HG03442 (cell line): ENCODE results near the gene PACRG.

Experiments
- ATAC-seq: cut with Tn5 transposase; IDR thresholded peaks from one replicate; pipeline ENCODE4 v1.9.1; 2021; ENCODE audit warnings: mild to moderate bottlenecking, moderate library complexity; ENCODE audit not compliant: unreplicated experiment

Gene PACRG

GRCh38 chr6:163260911-163261310, 533.1 kb downstream of the PACRG start:
- no peak for ATAC-seq

- no peak for ATAC-seq
Observed at GRCh38 chr6:163261361-163261760, 533.6 kb downstream of the PACRG start.

DNA sequence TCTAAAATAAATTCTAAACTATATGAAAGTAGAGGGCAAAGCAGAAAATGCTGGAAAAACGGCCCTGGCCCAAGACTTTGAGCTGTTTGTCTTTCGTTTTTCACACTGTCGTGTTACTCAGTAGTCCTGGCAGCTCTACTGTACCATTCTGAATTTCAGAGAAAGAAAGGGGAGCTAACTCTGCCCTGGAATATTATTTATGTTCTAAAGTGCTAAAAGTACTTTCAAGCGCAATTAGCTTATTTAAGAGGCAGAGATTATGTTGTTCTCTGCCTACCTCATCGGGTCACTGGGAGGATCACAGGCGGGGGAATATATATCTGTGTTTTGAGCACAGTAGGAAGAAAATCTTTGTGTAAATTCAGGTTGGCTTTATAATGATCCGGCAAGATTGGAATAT, 534.3 kb downstream of the PACRG start:
- ATAC-seq: no peak

- ATAC-seq: no peak
Observed at GRCh38 chr6:163263196-163263595, 535.4 kb downstream of the PACRG start.

DNA sequence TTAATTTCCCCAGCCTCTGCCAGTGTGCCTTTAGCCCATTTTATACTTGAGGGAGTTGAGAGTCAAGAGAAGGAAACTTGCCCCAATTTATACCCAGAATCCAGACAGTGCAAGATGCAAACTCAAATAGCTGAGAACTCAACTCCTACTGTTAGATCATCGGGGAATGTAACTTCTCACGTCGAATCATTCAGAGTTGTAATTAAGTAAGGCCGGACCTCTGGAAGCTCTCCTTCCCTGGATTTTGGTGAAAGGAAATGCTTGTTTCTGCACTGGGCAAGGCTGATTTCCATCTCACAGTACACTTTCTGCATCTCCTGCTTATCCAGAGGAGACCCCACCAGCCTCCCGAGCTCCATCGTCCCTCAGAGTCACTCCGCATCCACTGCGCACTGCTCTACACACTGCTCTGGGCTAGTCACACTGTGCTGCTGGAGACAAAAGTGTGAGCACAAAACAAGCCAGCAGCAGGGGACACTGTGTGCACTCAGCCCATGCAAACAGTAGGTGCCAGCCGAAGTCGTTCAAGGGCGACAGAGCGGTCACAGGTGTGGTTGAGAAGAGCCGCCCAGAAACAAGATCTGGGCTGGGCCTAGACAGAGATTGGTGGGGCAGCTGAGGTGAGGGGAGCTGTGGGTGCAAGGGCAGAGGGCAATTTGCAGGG, 536.4 kb downstream of the PACRG start:
- ATAC-seq: no peak

GRCh38 chr6:163264662-163265035, 536.9 kb downstream of the PACRG start:
- no peak for ATAC-seq

- no peak for ATAC-seq
Observed at GRCh38 chr6:163281634-163282033, 553.9 kb downstream of the PACRG start.

GRCh38 chr6:163282672-163283071, 554.9 kb downstream of the PACRG start:
- ATAC-seq: no peak

- no peak for ATAC-seq
Observed at GRCh38 chr6:163284151-163284550, 556.4 kb downstream of the PACRG start.

DNA sequence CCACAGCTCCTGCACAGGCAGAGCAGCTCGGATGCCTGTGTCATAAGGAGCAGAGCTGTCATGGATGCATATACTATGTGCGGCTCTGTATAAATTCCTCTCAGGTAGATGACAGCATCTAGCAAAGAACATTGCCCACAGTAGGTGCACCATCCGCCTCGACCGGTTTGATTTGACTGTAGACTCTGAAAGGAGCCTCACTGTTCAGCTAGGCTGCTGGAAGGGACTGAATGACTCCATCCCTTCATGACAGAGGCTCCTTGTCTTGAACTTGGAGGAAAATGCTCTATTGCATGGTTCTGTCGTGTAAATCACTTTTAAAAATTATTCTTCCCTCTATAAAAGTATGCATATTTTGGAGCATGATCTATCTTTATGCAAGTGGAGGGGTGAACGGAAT, 557.9 kb downstream of the PACRG start:
- ATAC-seq: no peak

DNA sequence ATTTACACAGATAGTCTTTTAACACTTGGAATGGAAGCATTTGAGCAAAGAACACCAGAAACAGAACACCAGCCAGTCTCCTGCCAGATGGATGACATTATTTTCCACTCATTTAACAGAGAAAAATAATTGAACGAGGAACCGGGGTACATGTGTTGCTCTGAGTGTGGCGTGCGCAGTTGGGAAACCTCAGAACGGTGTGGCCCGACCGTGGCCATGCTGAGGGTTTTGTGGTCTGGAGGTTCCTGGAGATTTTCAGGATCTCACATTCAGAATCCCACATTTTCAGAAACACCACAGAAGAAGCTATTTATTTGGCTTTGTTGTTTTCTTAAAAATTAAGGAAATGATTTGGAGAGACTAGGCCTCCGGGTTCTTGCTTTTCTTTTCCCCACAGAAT, 559.9 kb downstream of the PACRG start:
- no peak for ATAC-seq

DNA sequence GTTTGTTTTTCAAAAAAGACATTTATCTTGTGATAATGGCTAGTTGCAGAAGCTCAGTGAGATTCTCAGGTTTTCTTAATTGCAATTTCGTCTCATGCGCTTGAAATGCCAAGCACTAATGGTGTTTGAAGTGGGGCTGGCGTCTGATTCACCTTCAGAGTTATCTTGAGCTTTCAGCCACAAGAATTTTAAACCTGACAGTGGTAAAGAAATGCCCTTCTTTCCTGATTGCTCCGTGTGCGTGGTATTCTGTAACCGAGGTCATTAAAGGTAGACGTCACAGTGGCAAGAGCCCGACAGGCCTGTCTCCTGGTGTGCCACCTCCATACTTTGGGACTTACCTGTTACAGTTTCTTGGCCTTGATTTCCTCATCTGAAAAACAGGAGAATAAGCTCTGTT, 560.3 kb downstream of the PACRG start:
- ATAC-seq: no peak

DNA sequence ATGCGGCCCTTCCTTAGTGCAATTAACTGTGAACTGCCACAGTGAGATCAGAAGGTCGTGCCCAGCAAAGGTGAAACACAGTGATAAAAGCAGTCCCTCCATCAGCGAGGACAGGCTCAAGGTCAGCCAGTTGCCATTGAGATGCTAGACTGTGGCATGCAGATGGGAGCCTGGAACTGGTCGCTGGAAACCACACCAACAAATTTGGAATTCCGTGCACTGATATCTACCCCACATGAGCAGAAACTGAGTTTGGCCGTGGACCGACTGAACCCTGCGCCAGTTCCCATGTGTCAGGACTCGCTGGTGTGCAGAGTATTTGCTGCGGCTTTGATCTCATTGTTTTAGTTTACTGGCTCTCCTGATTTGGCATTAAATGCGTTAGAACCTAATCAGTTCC, 561.1 kb downstream of the PACRG start:
- no peak for ATAC-seq

GRCh38 chr6:163289447-163289846, 561.7 kb downstream of the PACRG start:
- no peak for ATAC-seq

DNA sequence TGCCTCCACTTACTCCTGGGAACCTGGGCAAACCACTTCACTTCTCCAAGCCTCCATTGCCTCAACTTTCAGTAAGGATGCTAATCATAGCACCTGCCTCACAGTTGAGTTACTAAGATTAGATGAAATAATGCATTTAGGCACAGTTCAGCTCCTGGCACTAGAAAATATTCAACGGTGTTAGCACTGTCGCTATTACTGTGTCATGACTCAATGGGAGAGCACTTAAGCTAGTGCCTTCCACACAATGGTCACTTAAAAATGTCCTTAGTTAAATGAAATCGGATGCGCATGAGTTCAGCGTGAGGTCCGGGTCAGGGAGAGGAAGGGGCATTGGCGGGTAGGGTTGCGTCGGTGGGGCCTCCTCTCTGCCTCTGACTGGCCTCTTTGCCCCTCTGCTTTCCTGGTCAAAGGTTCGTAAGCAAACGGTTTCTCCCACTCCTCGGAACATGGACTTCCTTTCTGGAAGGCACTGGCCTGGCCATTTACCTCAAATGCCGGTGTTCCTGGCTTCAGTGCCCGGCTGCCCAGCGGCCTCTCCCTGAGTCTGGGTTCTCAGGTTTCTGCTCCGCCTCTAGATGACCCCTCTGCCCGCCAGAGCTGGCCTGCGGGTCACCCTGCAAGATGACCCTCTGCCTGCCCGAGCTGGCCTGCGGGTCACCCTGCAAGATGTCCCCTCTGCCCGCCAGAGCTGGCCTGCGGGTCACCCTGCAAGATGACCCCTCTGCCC, 562.9 kb downstream of the PACRG start:
- ATAC-seq: no peak

- no peak for ATAC-seq
Observed at GRCh38 chr6:163291622-163292021, 563.8 kb downstream of the PACRG start.

GRCh38 chr6:163293286-163293685, 565.5 kb downstream of the PACRG start:
- ATAC-seq: no peak

- ATAC-seq: no peak
Observed at GRCh38 chr6:163294734-163295133, 567.0 kb downstream of the PACRG start.

DNA sequence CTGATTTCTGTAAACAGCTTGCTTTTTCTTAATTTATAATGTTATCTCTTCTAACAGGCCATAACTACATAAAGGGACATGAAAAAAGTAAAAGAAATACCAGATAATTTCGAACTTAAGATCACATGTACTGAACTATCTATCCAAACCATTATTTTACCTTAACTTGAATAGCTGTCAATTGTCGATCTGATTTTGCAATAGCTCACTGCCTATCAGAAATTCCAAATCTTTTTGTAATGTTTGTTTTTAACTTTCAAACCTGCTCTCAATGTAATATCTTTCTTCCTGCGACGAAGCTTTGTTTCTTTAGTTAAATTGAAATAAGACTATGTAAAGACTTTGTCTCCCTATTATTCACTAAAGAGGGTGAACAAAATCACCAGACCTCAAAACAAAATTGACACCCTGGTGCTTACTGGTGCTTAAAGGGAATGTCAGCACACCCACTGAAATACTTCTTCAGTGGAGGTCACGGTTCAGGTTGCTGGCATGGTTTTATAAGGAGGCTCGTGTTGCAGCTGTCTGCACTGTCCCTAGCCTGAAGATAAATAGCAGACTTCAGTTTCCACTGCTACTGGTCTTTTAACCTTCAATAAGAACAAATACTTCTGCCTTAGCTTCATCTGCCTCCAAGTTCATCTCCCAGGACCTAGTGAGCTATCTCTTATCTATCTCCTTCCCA, 569.2 kb downstream of the PACRG start:
- no peak for ATAC-seq

DNA sequence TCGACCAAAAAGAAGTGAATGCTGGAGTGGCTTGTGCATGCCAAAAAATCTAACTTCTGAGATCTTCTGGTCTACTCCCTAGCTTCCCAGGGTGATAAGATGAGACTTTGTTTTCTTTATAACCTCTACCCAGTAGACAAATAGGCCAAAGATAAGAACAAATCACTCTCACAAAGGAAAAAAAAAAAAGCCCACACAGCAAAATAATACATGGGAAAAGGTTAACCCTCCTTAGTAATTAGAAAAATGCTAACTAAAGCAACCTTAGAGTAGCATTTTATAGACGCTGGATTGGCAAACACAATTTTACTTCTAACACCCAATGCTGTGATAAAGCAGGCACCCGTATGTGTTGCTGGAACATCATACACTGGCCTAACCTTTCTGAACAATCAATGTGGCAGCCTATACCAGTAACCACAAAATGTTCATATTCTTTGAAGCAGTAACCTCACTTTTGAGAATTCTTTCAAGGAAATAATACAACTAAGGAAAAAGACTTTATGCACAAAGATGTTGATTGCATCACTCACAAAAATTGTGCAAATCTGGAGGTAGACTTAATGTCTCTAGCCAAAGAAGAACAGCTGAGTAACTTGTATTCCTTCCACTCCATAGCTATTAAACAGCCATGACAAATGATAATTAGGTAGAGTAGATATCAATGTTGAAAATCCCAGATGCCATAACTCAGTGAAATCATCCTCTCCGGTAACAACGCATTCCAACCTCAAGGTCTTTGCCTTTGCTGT, 570.5 kb downstream of the PACRG start:
- no peak for ATAC-seq

DNA sequence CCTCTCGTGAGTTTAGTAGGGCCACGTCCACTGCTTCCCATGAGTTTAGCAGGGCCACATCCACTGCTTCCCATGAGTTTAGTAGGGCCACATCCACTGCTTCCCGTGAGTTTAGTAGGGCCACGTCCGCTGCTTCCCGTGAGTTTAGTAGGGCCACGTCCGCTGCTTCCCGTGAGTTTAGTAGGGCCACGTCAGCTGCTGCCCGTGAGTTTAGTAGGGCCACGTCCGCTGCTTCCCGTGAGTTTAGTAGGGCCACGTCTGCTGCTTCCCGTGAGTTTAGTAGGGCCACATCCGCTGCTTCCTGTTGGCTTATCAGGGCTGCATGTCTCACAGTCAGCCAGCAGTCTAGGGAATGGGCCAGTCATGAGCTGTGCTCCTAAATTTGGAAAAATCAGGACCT, 573.1 kb downstream of the PACRG start:
- ATAC-seq: no peak
